ENCODE data around the gene CUL1. TPM values are rescaled to one million over a fixed set of nuclear protein-coding genes. Genes with fewer than 3 reads are reported as not detected.
A peak's percentile ranks its signal among the peaks of the same experiment; 100 is the strongest.

The CUL1 gene
- total RNA-seq, 1 experiment from 2014 or later: 72.3 TPM

GRCh38 chr7:148830897-148831692 lies 132.4 kb downstream of the CUL1 start:
- Histone ChIP-seq H3K27me3 (ENCODE audit: insufficient read depth, low read length) (no peaks in the 10 kb centered on the region), H2BK12ac (ENCODE audit: insufficient read length, low read depth, low read length) (no peak overlapping the region), H2BK120ac (ENCODE audit: low read depth, low read length, poor library complexity, severe bottlenecking) (no peak overlapping the region), H3T11ph (ENCODE audit: low read length) (no peak overlapping the region), H3K27ac (ENCODE audit: insufficient read length, low read depth, low read length) (no peak overlapping the region), H3K14ac (ENCODE audit: insufficient read depth, low read length) (no peak overlapping the region), H3K79me2 (ENCODE audit: insufficient read depth, low read length) (no peaks in the 10 kb centered on the region), H4K20me1 (ENCODE audit: control insufficient read depth, insufficient read depth, insufficient read length) (no peaks in the 10 kb centered on the region), H2BK5ac (ENCODE audit: insufficient read length, low read length) (no peak overlapping the region), H3K79me1 (ENCODE audit: insufficient read depth, low read depth, low read length, poor library complexity, severe bottlenecking) (peaks cover 7% of the 10 kb centered on the region), H4K8ac (replicated peaks; ENCODE audit: insufficient read length, low read depth, low read length) (no peak overlapping the region), H3K4me2 (ENCODE audit: insufficient read depth, insufficient read length, low read length) (no peak overlapping the region), H3K23me2 (ENCODE audit: insufficient read length, low read depth, low read length, poor library complexity, severe bottlenecking) (no peaks in the 10 kb centered on the region), H3K18ac (ENCODE audit: insufficient read length, low read depth, low read length) (no peak overlapping the region), H3K56ac (ENCODE audit: insufficient read length, low read depth, low read length) (no peak overlapping the region), H4K91ac (ENCODE audit: insufficient read length, low read depth, low read length) (no peak overlapping the region), H3K23ac (ENCODE audit: insufficient read length, low read depth, low read length) (no peak overlapping the region), H3K9me3 (ENCODE audit: control insufficient read depth, low read depth, low read length) (no peaks in the 10 kb centered on the region), H3K9ac (ENCODE audit: extremely low read depth, insufficient read length, low read length) (no peak overlapping the region), H2BK20ac (ENCODE audit: low read depth, low read length, poor library complexity, severe bottlenecking) (no peak overlapping the region), H2AFZ (ENCODE audit: low read length) (no peak overlapping the region), H2BK15ac (ENCODE audit: low read depth, low read length) (no peak overlapping the region), H3K4me1 (ENCODE audit: insufficient read depth, low read length) (no peaks in the 10 kb centered on the region), H2AK5ac (ENCODE audit: insufficient read length, low read length) (no peak overlapping the region), H4K5ac (ENCODE audit: insufficient read length, low read depth, low read length) (no peak overlapping the region), H3K4ac (ENCODE audit: low read depth, low read length) (no peak overlapping the region)
- Mint-ChIP-seq H3K4me3 (no peak overlapping the region), H3K27me3 (ENCODE audit: low read depth) (no peaks in the 10 kb centered on the region), H3K4me1 (no peaks in the 10 kb centered on the region), H3K9me3 (no peaks in the 10 kb centered on the region), H3K36me3 (ENCODE audit: insufficient read depth in 1 of 3, low read depth in 3 of 3) (peaks cover 3 to 45% (median 34%) of the 10 kb centered on the region in 3 experiments; a peak in 5 of 7 replicates), H3K27ac (peak overlapping the region in 1 of 3 experiments; percentile 45; a peak in 2 of 7 replicates)
- no CpG with 5 or more reads among the region's 5 CpGs for WGBS (ENCODE audit: extremely low coverage, insufficient read length, low lambda C conversion rate)
- TF ChIP-seq CTCF (conservative IDR thresholded peaks at IDR 0.05): no peak
- no peak for DNase-seq
